ENCODE measurements around the gene MEGF11.

GRCh38 chr15:65902373-65902772, 351.2 kb downstream of the MEGF11 start:
- TF ChIP-seq CTCF (IDR thresholded peaks at IDR 0.05): no peak
- TF ChIP-seq POLR2A (IDR thresholded peaks at IDR 0.05): no peak
